CD8-positive, alpha-beta memory T cell (primary cell): ENCODE measurements around the gene KCNAB1. TPM values are rescaled to one million over a fixed set of nuclear protein-coding genes. Genes with fewer than 3 reads are reported as not detected.
A peak's percentile ranks its signal among the peaks of the same experiment; 100 is the strongest.

Experiments
- CTCF ChIA-PET: fragments of 350-600 bp; sonication (Branson Sonifier 250); formaldehyde crosslinking; loops from one replicate; lab custom pipeline; 2021; ENCODE audit warnings: antibody characterized with exemption; lab: Charles Lee
- POLR2A ChIA-PET: fragments of 350-600 bp; sonication (Branson Sonifier 250); formaldehyde crosslinking; loops from one replicate; lab custom pipeline; 2021; ENCODE audit warnings: antibody characterized with exemption; lab: Charles Lee
- DNase-seq, 5 donors: peaks; one replicate each; pipeline versions ENCODE4 v3.0.0 to v3.0.0-alpha.2; 2020 to 2022; ENCODE audit warnings: mixed read lengths in 1 of 5
- H3K27ac ChIP-seq: one replicate; pipeline ENCODE4 v1.7.0; 2013; ENCODE audit warnings: low read depth, mild to moderate bottlenecking, low read length, moderate library complexity
- H3K27me3 ChIP-seq: 2 replicates; pipeline ENCODE4 v1.7.0; 2013; ENCODE audit warnings: low read length, mild to moderate bottlenecking; ENCODE audit not compliant: insufficient read depth, poor library complexity, severe bottlenecking
- H3K36me3 ChIP-seq: 2 replicates; pipeline ENCODE4 v1.7.0; 2013; ENCODE audit warnings: mild to moderate bottlenecking, low read length, moderate library complexity; ENCODE audit not compliant: insufficient read depth
- H3K4me1 ChIP-seq: 2 replicates; pipeline ENCODE4 v1.7.0; 2013; ENCODE audit warnings: mild to moderate bottlenecking, low read length, moderate library complexity; ENCODE audit not compliant: insufficient read depth
- H3K4me3 ChIP-seq: 2 replicates; pipeline ENCODE4 v1.7.0; 2013; ENCODE audit warnings: mild to moderate bottlenecking, low read length
- H3K9me3 ChIP-seq: 2 replicates; pipeline ENCODE4 v1.7.0; 2013; ENCODE audit warnings: mild to moderate bottlenecking, low read length
- H3K27ac Mint-ChIP-seq, 8 donors: one replicate each; pipeline ENCODE4 v1.8.0; 2020 to 2021; ENCODE audit warnings: mixed read lengths in 8 of 8, mild to moderate bottlenecking in 6 of 8, inconsistent platforms in 3 of 8, moderate library complexity in 3 of 8
- H3K27me3 Mint-ChIP-seq, 2 donors: one replicate each; pipeline ENCODE4 v1.8.0; 2020 to 2021; ENCODE audit warnings: mixed read lengths in 2 of 2, mild to moderate bottlenecking in 1 of 2, moderate library complexity in 1 of 2
- H3K36me3 Mint-ChIP-seq, 3 donors: one replicate each; pipeline ENCODE4 v1.8.0; 2020 to 2021; ENCODE audit warnings: mixed read lengths in 3 of 3, inconsistent platforms in 1 of 3, mild to moderate bottlenecking in 1 of 3
- H3K4me1 Mint-ChIP-seq, 3 donors: one replicate each; pipeline ENCODE4 v1.8.0; 2020 to 2021; ENCODE audit warnings: mixed read lengths in 3 of 3, inconsistent platforms in 1 of 3, mild to moderate bottlenecking in 1 of 3
- H3K4me3 Mint-ChIP-seq, 7 donors: one replicate each; pipeline ENCODE4 v1.8.0; 2020 to 2021; ENCODE audit warnings: mixed read lengths in 7 of 7, mild to moderate bottlenecking in 6 of 7, moderate library complexity in 4 of 7, inconsistent platforms in 2 of 7
- H3K9me3 Mint-ChIP-seq, 5 donors: one replicate each; pipeline ENCODE4 v1.8.0; 2020 to 2022; ENCODE audit warnings: mixed read lengths in 5 of 5, mild to moderate bottlenecking in 3 of 5, moderate library complexity in 2 of 5, inconsistent platforms in 1 of 5
- polyA plus RNA-seq: library from polyadenylated mRNA; unstranded; fragments of 300-500 nt; fragmentation: Illumina TruSeq; gene quantifications from one replicate; pipeline ENCODE4 v1.2.3, GENCODE V29; 2021
- total RNA-seq, 2 experiments: library from RNA; stranded (reverse); gene quantifications; one replicate each; pipeline ENCODE4 v1.2.3, GENCODE V29; 2021

The KCNAB1 gene
- total and polyA plus RNA-seq, 3 experiments from 2014 or later, result 0.32 TPM; not detected in 2

DNA sequence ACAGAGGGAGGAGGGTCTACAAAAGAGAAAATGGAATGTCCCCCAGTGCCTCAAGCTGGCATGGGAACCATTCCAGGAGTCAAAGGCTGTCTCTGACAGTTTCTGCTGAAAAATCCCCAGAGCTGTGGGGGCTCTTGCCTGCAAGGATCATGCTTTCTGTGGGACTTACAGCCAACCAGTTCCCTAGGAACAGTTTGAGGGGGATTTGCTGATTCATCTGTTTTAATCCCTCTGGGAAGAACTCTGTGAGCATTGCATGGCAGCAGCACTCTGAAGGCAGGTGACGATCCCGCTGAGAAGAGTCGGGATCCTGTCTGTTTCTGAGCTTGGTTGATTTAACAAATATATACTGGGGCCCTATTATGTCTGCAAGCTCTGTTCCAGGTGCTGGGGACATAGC is 258.5 kb downstream of the KCNAB1 start:
- Mint-ChIP-seq H3K27ac (no peak overlapping the region), H3K4me1 (no peaks in the 10 kb centered on the region), H3K9me3 (no peaks in the 10 kb centered on the region), H3K27me3 (peaks cover 9 to 39% of the 10 kb centered on the region in 2 donors), H3K4me3 (no peak overlapping the region), H3K36me3 (no peaks in the 10 kb centered on the region)
- Histone ChIP-seq H3K27ac (no peak overlapping the region), H3K36me3 (no peaks in the 10 kb centered on the region), H3K4me3 (no peak overlapping the region), H3K9me3 (no peaks in the 10 kb centered on the region), H3K27me3 (no peaks in the 10 kb centered on the region), H3K4me1 (no peaks in the 10 kb centered on the region)
- POLR2A ChIA-PET, result no interaction called here
- CTCF ChIA-PET, result interaction anchor here (0.8 kb wide), 1 partner anchor 600 kb away, joined by 3 read pairs; no protein-coding TSS in a partner anchor
- DNase-seq, result no peak

DNA sequence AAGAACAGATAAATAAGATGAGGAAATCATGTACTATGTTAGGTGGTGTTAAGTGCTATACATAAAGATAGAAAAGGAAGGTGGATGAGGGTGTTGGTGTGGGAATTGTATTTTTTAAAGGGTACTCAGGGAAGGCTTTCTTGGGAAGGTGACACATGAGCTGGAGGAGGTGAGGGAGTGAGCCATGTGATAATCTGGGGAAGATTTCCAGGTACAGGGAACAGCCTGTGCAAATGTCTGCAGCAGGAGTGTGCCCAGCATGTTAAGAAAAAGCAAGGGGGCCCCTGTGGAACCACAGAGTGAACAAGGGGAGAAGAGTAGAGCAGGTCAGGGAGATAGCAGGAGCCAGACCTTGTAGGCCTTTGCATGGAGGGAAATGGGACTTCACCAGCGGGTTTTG is 258.9 kb downstream of the KCNAB1 start:
- no peaks in the 10 kb centered on the region for H3K36me3 ChIP-seq
- no peaks in the 10 kb centered on the region for H3K9me3 ChIP-seq
- H3K27me3 ChIP-seq, result no peaks in the 10 kb centered on the region
- no peak overlapping the region for H3K27ac ChIP-seq
- Mint-ChIP-seq H3K4me1 (no peaks in the 10 kb centered on the region), H3K36me3 (no peaks in the 10 kb centered on the region), H3K4me3 (no peak overlapping the region), H3K27ac (no peak overlapping the region), H3K9me3 (no peaks in the 10 kb centered on the region), H3K27me3 (peaks cover 9 to 39% of the 10 kb centered on the region in 2 donors)
- no peak overlapping the region for H3K4me3 ChIP-seq
- DNase-seq, result no peak
- H3K4me1 ChIP-seq, result no peaks in the 10 kb centered on the region
- POLR2A ChIA-PET, result no interaction called here
- CTCF ChIA-PET, result interaction anchor here (0.8 kb wide), 1 partner anchor 600 kb away, joined by 3 read pairs; no protein-coding TSS in a partner anchor

DNA sequence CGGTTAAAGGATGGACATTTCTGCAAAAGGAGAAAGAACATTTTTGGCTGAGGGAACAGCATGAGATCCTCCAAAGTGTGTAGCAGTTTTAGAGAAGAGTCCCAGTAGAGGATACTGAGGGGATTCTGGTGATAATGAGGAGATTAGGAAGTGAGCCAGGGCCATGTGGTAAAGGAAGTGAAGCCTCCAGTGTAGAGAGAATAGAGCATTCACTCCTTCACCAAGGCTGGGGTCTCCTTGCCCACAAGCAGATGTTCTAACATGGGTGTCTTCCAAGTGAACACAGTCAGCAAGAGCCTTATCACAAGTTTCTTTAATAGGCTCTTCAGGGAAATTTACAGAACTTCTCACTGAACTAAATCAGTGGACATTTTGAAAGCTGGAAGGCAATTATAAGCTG is 260.9 kb downstream of the KCNAB1 start:
- no peak overlapping the region for H3K27ac Mint-ChIP-seq
- H3K27me3 Mint-ChIP-seq, result peaks cover 6 to 27% of the 10 kb centered on the region in 2 donors
- CTCF ChIA-PET, result interaction anchor here (1.2 kb wide), 1 partner anchor 228 kb away, joined by 3 read pairs; no protein-coding TSS in a partner anchor
- Histone ChIP-seq H3K36me3 (no peaks in the 10 kb centered on the region), H3K4me1 (no peaks in the 10 kb centered on the region), H3K4me3 (no peak overlapping the region), H3K9me3 (no peaks in the 10 kb centered on the region), H3K27me3 (no peaks in the 10 kb centered on the region), H3K27ac (no peak overlapping the region)
- no peaks in the 10 kb centered on the region for H3K4me1 Mint-ChIP-seq
- H3K4me3 Mint-ChIP-seq, result no peak overlapping the region
- DNase-seq, result no peak
- H3K36me3 Mint-ChIP-seq, result no peaks in the 10 kb centered on the region
- POLR2A ChIA-PET, result no interaction called here
- no peaks in the 10 kb centered on the region for H3K9me3 Mint-ChIP-seq

DNA sequence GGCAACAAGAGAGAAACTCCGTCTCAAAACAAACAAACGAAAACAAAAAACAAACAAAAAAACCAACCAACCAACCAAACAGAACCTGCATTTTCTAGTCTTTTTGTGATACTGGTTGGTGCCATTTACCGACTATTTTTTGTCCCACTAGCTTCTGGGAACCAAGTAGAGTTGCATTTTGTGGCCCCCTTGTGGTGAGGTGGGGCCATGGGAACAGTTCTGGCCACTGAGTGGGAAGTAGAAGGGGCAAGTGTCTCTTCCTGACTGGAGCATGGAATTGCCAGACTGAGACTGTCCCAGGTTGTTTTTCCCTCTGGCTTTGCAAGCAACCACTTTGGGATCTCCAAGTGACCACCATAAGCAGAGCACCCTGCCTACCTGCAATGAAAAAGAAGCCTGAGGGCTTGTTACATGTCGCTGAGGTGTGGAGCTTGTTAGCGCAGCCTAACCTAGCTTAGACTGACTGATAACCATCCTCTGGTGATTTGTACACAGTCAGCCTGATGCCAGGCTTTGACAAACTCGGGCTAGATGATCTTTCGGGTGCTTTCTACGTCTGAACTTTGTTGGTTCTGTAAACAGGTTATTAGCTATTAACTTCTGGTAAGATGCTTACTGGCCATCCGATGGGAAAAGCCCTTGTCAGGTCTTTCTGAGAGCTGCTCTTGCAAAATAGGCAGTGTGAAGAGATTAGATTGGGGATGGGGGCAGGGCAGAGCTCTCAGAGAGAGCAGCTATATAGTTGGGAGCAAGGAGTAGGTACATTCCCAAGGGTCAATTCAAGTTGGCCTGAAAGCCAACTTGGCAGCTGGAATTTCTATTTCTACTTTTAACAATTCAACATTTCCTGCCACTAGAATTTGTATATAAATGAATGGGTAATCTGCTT is 262.3 kb downstream of the KCNAB1 start:
- H3K36me3 ChIP-seq, result no peaks in the 10 kb centered on the region
- no peak overlapping the region for H3K4me3 ChIP-seq
- no peaks in the 10 kb centered on the region for H3K9me3 ChIP-seq
- no peaks in the 10 kb centered on the region for H3K4me1 ChIP-seq
- Mint-ChIP-seq H3K36me3 (no peaks in the 10 kb centered on the region), H3K4me3 (no peak overlapping the region), H3K4me1 (no peaks in the 10 kb centered on the region), H3K27ac (peak overlapping the region in 1 of 8 donors; percentile 14), H3K27me3 (peaks cover 3 to 17% of the 10 kb centered on the region in 2 donors), H3K9me3 (no peaks in the 10 kb centered on the region)
- CTCF ChIA-PET, result interaction anchor here (1.0 to 1.3 kb wide), 5 partner anchors 15 to 234 kb away, joined by 3 to 5 read pairs (median 4); no protein-coding TSS in a partner anchor
- H3K27me3 ChIP-seq, result no peaks in the 10 kb centered on the region
- POLR2A ChIA-PET, result no interaction called here
- no peak overlapping the region for H3K27ac ChIP-seq
- DNase-seq, result no peak

DNA sequence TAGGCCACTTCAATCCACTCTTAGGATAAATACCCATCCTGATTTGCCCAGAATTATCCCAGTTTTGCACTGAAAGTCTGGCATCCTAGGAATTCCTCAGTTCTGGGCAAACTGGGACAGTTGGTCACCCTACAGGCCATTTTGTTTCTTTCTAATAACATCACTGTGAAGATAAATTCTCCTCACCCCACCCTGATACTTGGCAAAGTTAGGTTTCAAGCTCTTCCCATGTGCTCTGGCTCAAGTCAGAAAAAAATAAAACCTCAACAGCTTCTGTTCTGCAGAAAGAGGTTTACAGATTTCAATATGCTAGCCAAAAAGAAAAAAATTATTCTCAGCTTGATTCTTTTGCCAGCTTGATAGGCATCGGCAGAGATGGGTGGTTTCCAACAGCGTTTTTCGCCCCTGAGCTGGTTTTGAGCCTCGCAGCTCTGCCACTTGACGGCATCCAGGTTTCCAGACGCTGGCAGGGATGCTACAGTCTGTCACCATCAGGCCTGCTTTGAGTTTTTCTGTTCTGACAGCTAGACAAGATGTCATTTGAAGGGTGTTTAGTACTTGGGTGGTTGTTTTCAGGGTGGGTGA is 263.2 kb downstream of the KCNAB1 start:
- Mint-ChIP-seq H3K9me3 (no peaks in the 10 kb centered on the region), H3K27me3 (peaks cover 2 to 11% of the 10 kb centered on the region in 2 donors), H3K4me3 (no peak overlapping the region), H3K36me3 (no peaks in the 10 kb centered on the region), H3K4me1 (no peaks in the 10 kb centered on the region), H3K27ac (no peak overlapping the region)
- Histone ChIP-seq H3K27me3 (no peaks in the 10 kb centered on the region), H3K4me3 (no peak overlapping the region), H3K9me3 (no peaks in the 10 kb centered on the region), H3K36me3 (no peaks in the 10 kb centered on the region), H3K4me1 (no peaks in the 10 kb centered on the region), H3K27ac (no peak overlapping the region)
- ChIA-PET POLR2A (no interaction called here), CTCF (interaction anchor here (1.2 to 1.3 kb wide), 2 partner anchors 14 to 126 kb away, joined by 4 to 5 read pairs; no protein-coding TSS in a partner anchor)
- DNase-seq, result no peak

DNA sequence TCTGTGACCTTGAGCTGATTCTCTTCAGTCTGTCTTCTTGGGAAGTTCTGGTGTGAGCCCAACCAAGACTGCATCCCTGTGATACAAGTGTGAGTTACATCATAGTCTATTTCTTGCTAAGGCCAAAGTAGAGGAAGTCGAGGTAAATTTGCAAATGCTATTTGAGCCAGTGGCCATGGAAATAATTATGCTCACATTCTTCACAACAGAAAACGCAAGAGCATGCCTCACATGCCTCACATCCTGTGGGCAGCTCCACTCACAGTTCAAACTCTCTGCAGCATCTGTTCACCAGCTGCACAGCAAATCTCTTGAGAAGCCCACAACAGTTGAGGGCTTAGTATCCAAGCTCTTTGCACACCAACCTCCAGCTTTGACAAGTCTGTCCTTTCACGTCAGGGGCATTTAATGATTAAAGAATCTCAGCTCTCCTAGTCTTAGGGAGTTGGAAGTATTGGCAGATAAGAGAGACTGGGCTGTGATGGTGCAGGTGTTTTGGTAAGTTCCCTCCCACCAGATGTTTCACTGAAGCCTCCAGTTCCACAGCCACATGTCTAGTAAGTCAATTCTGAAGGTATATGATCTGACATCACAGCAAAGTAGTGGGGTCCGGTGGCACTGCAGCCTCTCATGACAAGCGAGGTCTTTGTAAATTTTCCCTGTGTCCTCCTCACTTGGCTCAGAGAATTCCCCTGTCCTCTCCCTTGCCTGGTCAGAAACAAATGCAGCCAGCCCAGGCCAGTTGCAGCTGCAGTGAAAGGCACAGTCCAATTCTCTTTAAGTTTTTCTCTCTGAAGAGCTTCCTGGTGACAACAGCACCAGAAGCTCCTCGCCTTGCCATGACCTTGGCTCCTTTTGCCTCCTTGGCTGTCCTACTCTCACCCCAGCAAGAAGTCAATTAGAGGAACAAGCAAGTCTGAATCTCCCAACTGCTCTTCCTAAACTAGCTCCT is 268.4 kb downstream of the KCNAB1 start:
- POLR2A ChIA-PET, result no interaction called here
- H3K9me3 ChIP-seq, result no peaks in the 10 kb centered on the region
- Mint-ChIP-seq H3K9me3 (no peaks in the 10 kb centered on the region), H3K27me3 (peaks cover 2 to 16% of the 10 kb centered on the region in 2 donors), H3K4me1 (no peaks in the 10 kb centered on the region), H3K4me3 (no peak overlapping the region), H3K36me3 (no peaks in the 10 kb centered on the region), H3K27ac (no peak overlapping the region)
- H3K27me3 ChIP-seq, result no peaks in the 10 kb centered on the region
- no peak for DNase-seq
- no peak overlapping the region for H3K27ac ChIP-seq
- no peak overlapping the region for H3K4me3 ChIP-seq
- CTCF ChIA-PET, result no interaction called here
- H3K36me3 ChIP-seq, result no peaks in the 10 kb centered on the region
- no peaks in the 10 kb centered on the region for H3K4me1 ChIP-seq

DNA sequence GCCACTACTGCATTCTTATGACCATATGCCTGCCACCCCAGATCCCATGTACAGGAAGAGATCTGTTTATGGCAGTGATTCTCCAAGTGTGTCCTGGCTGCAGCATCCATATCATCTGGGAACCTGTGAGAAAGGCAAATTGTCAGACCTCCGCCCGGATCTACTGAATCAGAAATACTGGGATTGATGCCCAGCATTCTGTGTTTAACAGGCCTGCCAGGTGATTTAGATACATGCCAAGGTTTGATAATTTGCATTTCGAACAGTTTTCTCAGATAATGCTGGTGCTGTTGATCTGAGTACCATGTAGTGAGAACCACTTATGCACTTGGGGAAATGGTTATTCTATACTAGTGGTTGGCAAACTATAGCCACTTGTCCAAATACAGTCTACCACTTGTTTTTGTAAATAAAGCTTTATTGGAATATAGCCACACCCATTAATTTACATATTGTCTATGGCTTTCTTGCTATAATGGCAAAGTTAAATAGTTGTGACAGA is 269.1 kb downstream of the KCNAB1 start:
- CTCF ChIA-PET, result no interaction called here

More for the DNA sequence above, 269.1 kb downstream of the KCNAB1 start:
- no peak for DNase-seq
- no peaks in the 10 kb centered on the region for H3K36me3 Mint-ChIP-seq
- Histone ChIP-seq H3K36me3 (no peaks in the 10 kb centered on the region), H3K4me3 (no peak overlapping the region), H3K27me3 (no peaks in the 10 kb centered on the region), H3K4me1 (no peaks in the 10 kb centered on the region), H3K27ac (no peak overlapping the region), H3K9me3 (no peaks in the 10 kb centered on the region)
- no peak overlapping the region for H3K27ac Mint-ChIP-seq
- POLR2A ChIA-PET, result no interaction called here
- no peak overlapping the region for H3K4me3 Mint-ChIP-seq
- H3K4me1 Mint-ChIP-seq, result no peaks in the 10 kb centered on the region
- H3K27me3 Mint-ChIP-seq, result peaks cover 2 to 22% of the 10 kb centered on the region in 2 donors
- H3K9me3 Mint-ChIP-seq, result no peaks in the 10 kb centered on the region
